DOHH2 (cell line): ENCODE data around the gene SCFD2.

Experiments used
- H3F3A ChIP-seq: fragments of 200-600 bp; sonication (generic), shearing (Covaris generic); 2 replicates; pipeline ENCODE4 v1.6.0; 2016; ENCODE audit warnings: antibody characterized with exemption, mild to moderate bottlenecking; ENCODE audit not compliant: control insufficient read depth, insufficient read depth
- H3K27ac ChIP-seq: fragments of 200-600 bp; sonication (generic); 2 replicates; pipeline ENCODE4 v1.5.1; 2014; ENCODE audit warnings: low read depth, mild to moderate bottlenecking, low read length, moderate library complexity
- H3K27me3 ChIP-seq: fragments of 200-600 bp; sonication (generic); 2 replicates; pipeline ENCODE4 v1.6.1; 2014; ENCODE audit warnings: mild to moderate bottlenecking, low read length, mixed read lengths; ENCODE audit not compliant: control insufficient read depth
- H3K36me3 ChIP-seq: fragments of 200-600 bp; sonication (generic); 2 replicates; pipeline ENCODE4 v1.6.1; 2014; ENCODE audit warnings: mild to moderate bottlenecking, low read length, moderate library complexity, mixed read lengths; ENCODE audit not compliant: control insufficient read depth
- H3K4me1 ChIP-seq: fragments of 200-600 bp; sonication (generic); 2 replicates; pipeline ENCODE4 v1.6.1; 2014; ENCODE audit warnings: mild to moderate bottlenecking, low read length, mixed read lengths; ENCODE audit not compliant: control insufficient read depth
- H3K4me2 ChIP-seq: fragments of 200-600 bp; sonication (generic); 2 replicates; pipeline ENCODE4 v1.6.0; 2014; ENCODE audit warnings: mild to moderate bottlenecking, low read length, moderate library complexity
- H3K4me3 ChIP-seq: fragments of 200-600 bp; sonication (generic); 2 replicates; pipeline ENCODE4 v1.5.1; 2014; ENCODE audit warnings: mild to moderate bottlenecking, low read length, mixed read lengths
- H3K79me2 ChIP-seq: fragments of 200-600 bp; sonication (generic); 2 replicates; pipeline ENCODE4 v1.6.1; 2014; ENCODE audit warnings: mild to moderate bottlenecking, low read length, mixed read lengths; ENCODE audit not compliant: control insufficient read depth
- H3K9me2 ChIP-seq: fragments of 200-600 bp; sonication (generic); replicated peaks from 2 replicates; pipeline ENCODE4 v1.6.1; 2014; ENCODE audit warnings: mild to moderate bottlenecking, low read length, mixed read lengths; ENCODE audit not compliant: control insufficient read depth
- H3K9me3 ChIP-seq: fragments of 200-600 bp; sonication (generic); 2 replicates; pipeline ENCODE4 v1.6.1; 2014; ENCODE audit warnings: antibody characterized with exemption, low read length, mixed read lengths; ENCODE audit not compliant: control insufficient read depth, insufficient read depth
- H4K20me1 ChIP-seq: fragments of 200-600 bp; sonication (generic); 2 replicates; pipeline ENCODE4 v1.6.0; 2014; ENCODE audit warnings: low read depth, mild to moderate bottlenecking, antibody characterized with exemption, low read length, moderate library complexity; ENCODE audit not compliant: control insufficient read depth, insufficient read depth
- CTCF ChIP-seq: fragments of 200-600 bp; sonication (generic); IDR thresholded peaks from one replicate; pipeline ENCODE4 v1.5.1; 2014; ENCODE audit warnings: antibody characterized with exemption, mild to moderate bottlenecking, low read depth, low read length; ENCODE audit not compliant: poor library complexity, severe bottlenecking
- EZH2phosphoT487 ChIP-seq: fragments of 200-600 bp; sonication (generic); IDR thresholded peaks from 2 replicates; pipeline ENCODE4 v1.6.1; 2017; ENCODE audit warnings: borderline replicate concordance, mild to moderate bottlenecking, antibody characterized with exemption, low read length, moderate library complexity, mixed read lengths

Gene SCFD2

GRCh38 chr4:53137468-53137867, 228.4 kb downstream of the SCFD2 start:
- Histone ChIP-seq H3K9me3 (no peaks in the 10 kb centered on the region), H3K79me2 (no peaks in the 10 kb centered on the region), H3K4me1 (no peaks in the 10 kb centered on the region), H3K9me2 (no peaks in the 10 kb centered on the region), H3K27me3 (no peaks in the 10 kb centered on the region), H3K4me3 (no peak overlapping the region), H3K27ac (no peak overlapping the region), H3F3A (no peaks in the 10 kb centered on the region), H4K20me1 (no peaks in the 10 kb centered on the region), H3K4me2 (no peak overlapping the region), H3K36me3 (no peaks in the 10 kb centered on the region)
- TF ChIP-seq CTCF (no peak), EZH2phosphoT487 (no peak)

GRCh38 chr4:53136954-53137353, 228.9 kb downstream of the SCFD2 start:
- H3K4me3 ChIP-seq = no peak overlapping the region
- TF ChIP-seq CTCF (no peak), EZH2phosphoT487 (no peak)
- no peak overlapping the region for H3K27ac ChIP-seq
- no peaks in the 10 kb centered on the region for H4K20me1 ChIP-seq
- no peaks in the 10 kb centered on the region for H3K79me2 ChIP-seq
- H3K36me3 ChIP-seq = no peaks in the 10 kb centered on the region
- H3F3A ChIP-seq = no peaks in the 10 kb centered on the region
- H3K4me2 ChIP-seq = no peak overlapping the region
- H3K9me2 ChIP-seq = no peaks in the 10 kb centered on the region
- H3K9me3 ChIP-seq = no peaks in the 10 kb centered on the region
- no peaks in the 10 kb centered on the region for H3K27me3 ChIP-seq
- H3K4me1 ChIP-seq = no peaks in the 10 kb centered on the region

- H3K27me3 ChIP-seq = no peaks in the 10 kb centered on the region
- TF ChIP-seq CTCF = no peak
- no peak for TF ChIP-seq EZH2phosphoT487
- no peaks in the 10 kb centered on the region for H4K20me1 ChIP-seq
Observed at GRCh38 chr4:53132132-53132891, 233.5 kb downstream of the SCFD2 start.

More at GRCh38 chr4:53132132-53132891, 233.5 kb downstream of the SCFD2 start:
- Histone ChIP-seq H3K79me2 (no peaks in the 10 kb centered on the region), H3K9me3 (no peaks in the 10 kb centered on the region), H3K4me3 (no peak overlapping the region), H3K36me3 (no peaks in the 10 kb centered on the region), H3F3A (no peaks in the 10 kb centered on the region), H3K4me2 (no peak overlapping the region), H3K4me1 (no peaks in the 10 kb centered on the region), H3K27ac (no peak overlapping the region), H3K9me2 (no peaks in the 10 kb centered on the region)
